K562 (cell line): ENCODE data around the gene HNRNPM.

ENCODE experiments used
- EGR1 ChIP-seq: fragments of 450-650 bp; conservative IDR thresholded peaks from 2 replicates; pipeline ENCODE4 v1.6.1; 2017; ENCODE audit warnings: mild to moderate bottlenecking
- FOSL1 ChIP-seq: fragments of 200-800 bp; sonication (Bioruptor generic); conservative IDR thresholded peaks from 2 replicates; pipeline ENCODE4 v1.6.1; 2016; ENCODE audit warnings: missing genetic modification characterization, missing compliant biosample characterization
- MYBL2 ChIP-seq, 2 experiments: fragments of 450-650 bp in 1 of 2; sonication (generic) in 1 of 2; formaldehyde crosslinking in 1 of 2; IDR thresholded peaks; 2 replicates each; pipeline versions ENCODE4 v1.6.1 to v1.8.1; 2017 to 2022; ENCODE audit warnings: borderline replicate concordance in 1 of 2, inconsistent platforms in 1 of 2, low read depth in 1 of 2, mild to moderate bottlenecking in 1 of 2, missing genetic modification reagents in 1 of 2, moderate library complexity in 1 of 2
- NFIX ChIP-seq: fragments of 250-450 bp; sonication (Bioruptor Pico); IDR thresholded peaks from 2 replicates; pipeline ENCODE4 v1.4.0; 2020; ENCODE audit warnings: low read depth, mild to moderate bottlenecking, moderate library complexity
- NR3C1 ChIP-seq: sonication (generic); formaldehyde crosslinking; IDR thresholded peaks from 2 replicates; pipeline ENCODE4 v1.8.1; 2022; ENCODE audit warnings: missing genetic modification reagents
- SPI1 ChIP-seq: IDR thresholded peaks from 2 replicates; pipeline ENCODE4 v1.6.1; 2011; ENCODE audit warnings: low read depth, low read length, control low read depth, borderline replicate concordance
- SREBF1 ChIP-seq: fragments of 150-350 bp; IDR thresholded peaks from 2 replicates; pipeline ENCODE4 v1.6.1; 2014; ENCODE audit warnings: antibody characterized with exemption, low read depth, low read length, borderline replicate concordance
- TARDBP ChIP-seq: fragments of 450-650 bp; IDR thresholded peaks from 2 replicates; pipeline ENCODE4 v1.6.1; 2016
- TEAD2 ChIP-seq: fragments of 450-650 bp; IDR thresholded peaks from 2 replicates; pipeline ENCODE4 v1.6.1; 2016; ENCODE audit warnings: missing genetic modification characterization, control low read depth, missing compliant biosample characterization
- TF ChIP-seq, protein P1 (sequence below): sonication (generic); formaldehyde crosslinking; IDR thresholded peaks from 2 replicates; pipeline ENCODE4 v1.8.1; 2022; ENCODE audit warnings: missing genetic modification reagents
- TF ChIP-seq, protein P2 (sequence below): fragments of 250-450 bp; sonication (Bioruptor Pico); IDR thresholded peaks from 2 replicates; pipeline ENCODE4 v1.8.0; 2022; ENCODE audit warnings: inconsistent platforms
- TF ChIP-seq, protein P3 (sequence below), 3 experiments: fragments of 200-800 bp in 1 of 3; fragments of 250-450 bp in 1 of 3; fragments of 450-650 bp in 1 of 3; sonication (Bioruptor Pico) in 1 of 3; sonication (Bioruptor generic) in 1 of 3; formaldehyde crosslinking in 1 of 3; IDR thresholded peaks; 2 replicates each; pipeline versions ENCODE4 v1.6.1 to v1.8.0; 2016 to 2022; ENCODE audit warnings: mild to moderate bottlenecking in 2 of 3, missing genetic modification characterization in 2 of 3, missing compliant biosample characterization in 1 of 3, moderate library complexity in 1 of 3
- TF ChIP-seq, protein P4 (sequence below), 2 experiments: fragments of 200-800 bp in 1 of 2; sonication (Bioruptor generic) in 1 of 2; sonication (generic) in 1 of 2; formaldehyde crosslinking in 1 of 2; IDR thresholded peaks in 1 of 2; conservative IDR thresholded peaks in 1 of 2; 2 replicates each; pipeline versions ENCODE4 v1.5.0 to v1.6.1; 2016 to 2020; ENCODE audit warnings: missing compliant biosample characterization in 1 of 2, missing genetic modification characterization in 1 of 2, missing genetic modification reagents in 1 of 2
- TF ChIP-seq, protein P5 (sequence below), 3 experiments: IDR thresholded peaks in 2 of 3; conservative IDR thresholded peaks in 1 of 3; 2 replicates each; pipeline ENCODE4 v1.5.1; 2011 to 2012; ENCODE audit warnings: low read length in 3 of 3, mild to moderate bottlenecking in 3 of 3, control low read depth in 2 of 3, improper control_type of control experiment in 1 of 3, inconsistent platforms in 1 of 3, low read depth in 1 of 3, mixed read lengths in 1 of 3, moderate library complexity in 1 of 3; ENCODE audit not compliant: insufficient read depth in 2 of 3

DNA sequence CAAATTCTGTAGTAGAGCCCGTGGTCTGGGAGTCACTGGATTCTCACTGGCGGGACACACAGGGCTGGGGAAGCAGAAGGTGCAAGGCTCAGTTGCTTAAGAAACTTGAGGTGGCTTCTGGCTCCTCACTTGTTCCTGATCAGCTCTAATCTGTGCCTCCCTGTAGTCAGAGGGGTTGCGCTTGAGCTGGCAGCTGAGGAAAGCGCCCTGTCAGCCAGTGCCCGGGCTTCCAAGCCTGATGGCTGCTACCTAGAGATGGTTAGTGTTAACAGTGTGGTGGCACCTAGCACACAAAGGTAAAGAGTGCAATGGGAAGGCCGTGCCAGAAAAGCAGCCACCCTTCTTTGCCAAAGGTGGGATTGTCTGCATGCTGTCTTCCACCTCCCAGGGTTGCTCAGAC, 8.8 kb downstream of the HNRNPM start:
- TF ChIP-seq, protein P1, sequence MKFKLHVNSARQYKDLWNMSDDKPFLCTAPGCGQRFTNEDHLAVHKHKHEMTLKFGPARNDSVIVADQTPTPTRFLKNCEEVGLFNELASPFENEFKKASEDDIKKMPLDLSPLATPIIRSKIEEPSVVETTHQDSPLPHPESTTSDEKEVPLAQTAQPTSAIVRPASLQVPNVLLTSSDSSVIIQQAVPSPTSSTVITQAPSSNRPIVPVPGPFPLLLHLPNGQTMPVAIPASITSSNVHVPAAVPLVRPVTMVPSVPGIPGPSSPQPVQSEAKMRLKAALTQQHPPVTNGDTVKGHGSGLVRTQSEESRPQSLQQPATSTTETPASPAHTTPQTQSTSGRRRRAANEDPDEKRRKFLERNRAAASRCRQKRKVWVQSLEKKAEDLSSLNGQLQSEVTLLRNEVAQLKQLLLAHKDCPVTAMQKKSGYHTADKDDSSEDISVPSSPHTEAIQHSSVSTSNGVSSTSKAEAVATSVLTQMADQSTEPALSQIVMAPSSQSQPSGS (CRISPR knock-in tag): no peak
- no peak for TF ChIP-seq SREBF1
- no peak for TF ChIP-seq EGR1
- TF ChIP-seq, protein P2, sequence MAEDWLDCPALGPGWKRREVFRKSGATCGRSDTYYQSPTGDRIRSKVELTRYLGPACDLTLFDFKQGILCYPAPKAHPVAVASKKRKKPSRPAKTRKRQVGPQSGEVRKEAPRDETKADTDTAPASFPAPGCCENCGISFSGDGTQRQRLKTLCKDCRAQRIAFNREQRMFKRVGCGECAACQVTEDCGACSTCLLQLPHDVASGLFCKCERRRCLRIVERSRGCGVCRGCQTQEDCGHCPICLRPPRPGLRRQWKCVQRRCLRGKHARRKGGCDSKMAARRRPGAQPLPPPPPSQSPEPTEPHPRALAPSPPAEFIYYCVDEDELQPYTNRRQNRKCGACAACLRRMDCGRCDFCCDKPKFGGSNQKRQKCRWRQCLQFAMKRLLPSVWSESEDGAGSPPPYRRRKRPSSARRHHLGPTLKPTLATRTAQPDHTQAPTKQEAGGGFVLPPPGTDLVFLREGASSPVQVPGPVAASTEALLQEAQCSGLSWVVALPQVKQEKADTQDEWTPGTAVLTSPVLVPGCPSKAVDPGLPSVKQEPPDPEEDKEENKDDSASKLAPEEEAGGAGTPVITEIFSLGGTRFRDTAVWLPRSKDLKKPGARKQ (CRISPR knock-in tag): no peak
- TF ChIP-seq NFIX (CRISPR knock-in tag): no peak
- TF ChIP-seq FOSL1 (tag): no peak
- TF ChIP-seq, protein P3, sequence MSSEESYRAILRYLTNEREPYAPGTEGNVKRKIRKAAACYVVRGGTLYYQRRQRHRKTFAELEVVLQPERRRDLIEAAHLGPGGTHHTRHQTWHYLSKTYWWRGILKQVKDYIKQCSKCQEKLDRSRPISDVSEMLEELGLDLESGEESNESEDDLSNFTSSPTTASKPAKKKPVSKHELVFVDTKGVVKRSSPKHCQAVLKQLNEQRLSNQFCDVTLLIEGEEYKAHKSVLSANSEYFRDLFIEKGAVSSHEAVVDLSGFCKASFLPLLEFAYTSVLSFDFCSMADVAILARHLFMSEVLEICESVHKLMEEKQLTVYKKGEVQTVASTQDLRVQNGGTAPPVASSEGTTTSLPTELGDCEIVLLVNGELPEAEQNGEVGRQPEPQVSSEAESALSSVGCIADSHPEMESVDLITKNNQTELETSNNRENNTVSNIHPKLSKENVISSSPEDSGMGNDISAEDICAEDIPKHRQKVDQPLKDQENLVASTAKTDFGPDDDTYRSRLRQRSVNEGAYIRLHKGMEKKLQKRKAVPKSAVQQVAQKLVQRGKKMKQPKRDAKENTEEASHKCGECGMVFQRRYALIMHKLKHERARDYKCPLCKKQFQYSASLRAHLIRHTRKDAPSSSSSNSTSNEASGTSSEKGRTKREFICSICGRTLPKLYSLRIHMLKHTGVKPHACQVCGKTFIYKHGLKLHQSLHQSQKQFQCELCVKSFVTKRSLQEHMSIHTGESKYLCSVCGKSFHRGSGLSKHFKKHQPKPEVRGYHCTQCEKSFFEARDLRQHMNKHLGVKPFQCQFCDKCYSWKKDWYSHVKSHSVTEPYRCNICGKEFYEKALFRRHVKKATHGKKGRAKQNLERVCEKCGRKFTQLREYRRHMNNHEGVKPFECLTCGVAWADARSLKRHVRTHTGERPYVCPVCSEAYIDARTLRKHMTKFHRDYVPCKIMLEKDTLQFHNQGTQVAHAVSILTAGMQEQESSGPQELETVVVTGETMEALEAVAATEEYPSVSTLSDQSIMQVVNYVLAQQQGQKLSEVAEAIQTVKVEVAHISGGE (CRISPR knock-in tag; IDR thresholded peaks at IDR 0.05): no peak
- no peak for TF ChIP-seq TARDBP
- no peak for TF ChIP-seq NR3C1
- TF ChIP-seq, protein P4, sequence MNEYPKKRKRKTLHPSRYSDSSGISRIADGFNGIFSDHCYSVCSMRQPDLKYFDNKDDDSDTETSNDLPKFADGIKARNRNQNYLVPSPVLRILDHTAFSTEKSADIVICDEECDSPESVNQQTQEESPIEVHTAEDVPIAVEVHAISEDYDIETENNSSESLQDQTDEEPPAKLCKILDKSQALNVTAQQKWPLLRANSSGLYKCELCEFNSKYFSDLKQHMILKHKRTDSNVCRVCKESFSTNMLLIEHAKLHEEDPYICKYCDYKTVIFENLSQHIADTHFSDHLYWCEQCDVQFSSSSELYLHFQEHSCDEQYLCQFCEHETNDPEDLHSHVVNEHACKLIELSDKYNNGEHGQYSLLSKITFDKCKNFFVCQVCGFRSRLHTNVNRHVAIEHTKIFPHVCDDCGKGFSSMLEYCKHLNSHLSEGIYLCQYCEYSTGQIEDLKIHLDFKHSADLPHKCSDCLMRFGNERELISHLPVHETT (CRISPR knock-in tag; conservative IDR thresholded peaks at IDR 0.05 in 1 of 2, IDR thresholded peaks at IDR 0.05 in 1 of 2): no peak
- TF ChIP-seq SPI1: no peak
- TF ChIP-seq MYBL2 (IDR thresholded peaks at IDR 0.05; ENCODE audit: low read depth): no peak
- TF ChIP-seq MYBL2 (CRISPR knock-in tag; IDR thresholded peaks at IDR 0.05; ENCODE audit: borderline replicate concordance): no peak
- no peak for TF ChIP-seq TEAD2 (tag)
- TF ChIP-seq, protein P5, sequence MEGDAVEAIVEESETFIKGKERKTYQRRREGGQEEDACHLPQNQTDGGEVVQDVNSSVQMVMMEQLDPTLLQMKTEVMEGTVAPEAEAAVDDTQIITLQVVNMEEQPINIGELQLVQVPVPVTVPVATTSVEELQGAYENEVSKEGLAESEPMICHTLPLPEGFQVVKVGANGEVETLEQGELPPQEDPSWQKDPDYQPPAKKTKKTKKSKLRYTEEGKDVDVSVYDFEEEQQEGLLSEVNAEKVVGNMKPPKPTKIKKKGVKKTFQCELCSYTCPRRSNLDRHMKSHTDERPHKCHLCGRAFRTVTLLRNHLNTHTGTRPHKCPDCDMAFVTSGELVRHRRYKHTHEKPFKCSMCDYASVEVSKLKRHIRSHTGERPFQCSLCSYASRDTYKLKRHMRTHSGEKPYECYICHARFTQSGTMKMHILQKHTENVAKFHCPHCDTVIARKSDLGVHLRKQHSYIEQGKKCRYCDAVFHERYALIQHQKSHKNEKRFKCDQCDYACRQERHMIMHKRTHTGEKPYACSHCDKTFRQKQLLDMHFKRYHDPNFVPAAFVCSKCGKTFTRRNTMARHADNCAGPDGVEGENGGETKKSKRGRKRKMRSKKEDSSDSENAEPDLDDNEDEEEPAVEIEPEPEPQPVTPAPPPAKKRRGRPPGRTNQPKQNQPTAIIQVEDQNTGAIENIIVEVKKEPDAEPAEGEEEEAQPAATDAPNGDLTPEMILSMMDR (IDR thresholded peaks at IDR 0.05 in 2 of 3, conservative IDR thresholded peaks at IDR 0.05 in 1 of 3; ENCODE audit: insufficient read depth in 2 of 3, low read depth in 1 of 3, low read length in 3 of 3): no peak
